Pancreas (tissue), 10 donors: ENCODE data around the gene AGBL1. TPM values are rescaled to one million over a fixed set of nuclear protein-coding genes. Genes with fewer than 3 reads are reported as not detected.
A peak's percentile ranks its signal among the peaks of the same experiment; 100 is the strongest.

Experiments used
- ATAC-seq, 4 donors: fragments of 200-7000 bp; cut with Tn5 transposase; one replicate each; pipeline versions ENCODE4 v1.8.0 to v1.9.1; 2020; ENCODE audit warnings: mild to moderate bottlenecking in 4 of 4, moderate library complexity in 4 of 4
- DNase-seq, 6 donors: peaks; one replicate each; pipeline ENCODE4 v3.0.0-alpha.2; 2020
- FAIRE-seq: peaks from 2 replicates; lab custom pipeline; 2012; peaks lifted over from hg19 to GRCh38; lab: Jason Lieb, UNC
- H3K27ac ChIP-seq, 4 donors: fragments of 200-600 bp; sonication (generic); 1 replicate in 3 of 4; 2 replicates in 1 of 4; pipeline versions ENCODE4 v1.5.0 to v1.8.0; 2020
- H3K27me3 ChIP-seq, 4 donors: fragments of 200-600 bp; one replicate each; pipeline ENCODE4 v1.8.0; 2021
- H3K36me3 ChIP-seq, 3 donors: fragments of 200-600 bp; sonication (generic) in 1 of 3; one replicate each; pipeline versions ENCODE4 v1.5.0 to v1.8.0; 2020 to 2021
- H3K4me1 ChIP-seq, 3 donors: fragments of 200-600 bp; one replicate each; pipeline ENCODE4 v1.8.0; 2021
- H3K4me3 ChIP-seq, 4 donors: fragments of 200-600 bp; sonication (generic) in 2 of 4; one replicate each; pipeline versions ENCODE4 v1.5.0 to v1.8.0; 2020 to 2021
- H3K9me3 ChIP-seq, 4 donors: fragments of 200-600 bp; one replicate each; pipeline ENCODE4 v1.8.0; 2021
- CTCF ChIP-seq, 4 donors: fragments of 200-600 bp; sonication (generic) in 3 of 4; IDR thresholded peaks; one replicate each; pipeline versions ENCODE4 v1.5.0 to v1.8.0; 2021; ENCODE audit warnings: antibody characterized with exemption in 4 of 4
- WGBS, 2 donors: extraction: QIAGEN DNeasy Blood & Tissue Kit; methylation state at CpG; one replicate each; pipeline ENCODE4 v1.1.7; 2013; 5-methylcytosine and 5-hydroxymethylcytosine counted together
- intact Hi-C, 3 donors: fragments of 100-400 bp; cut with DNase I; formaldehyde crosslinking; loops; one replicate each; pipeline versions ENCODE4 v1.11.1 to v1.14.2; 2022
- polyA plus RNA-seq, 2 donors: library from polyadenylated mRNA; stranded (reverse); fragments of 200-250 nt; gene quantifications; one replicate each; pipeline ENCODE4 v1.2.3, GENCODE V29; 2013
- total RNA-seq, 6 donors: library from RNA; stranded (reverse); fragmentation: NEBNext Ultra II Directional in 4 of 6; extraction: Animal tissue kit (Norgen Biotek cat#: 25700) in 4 of 6; gene quantifications; one replicate each; pipeline versions ENCODE4 v1.2.1 to v1.2.4, GENCODE V29; 2021 to 2023
- donor health status: healthy with polysubstance abuse.
- donor health status: DM: no; HTN: no; CAD: no; lungs with moderate emphysema.
- donor health status: DM: no; HTN: no; CAD: no.
- donor health status: control.
- donor health status: control.
- donor health status: Bipolar disorder and iron deficiency.
- donor health status: DM: yes; HTN: yes; CAD: no.
- donor health status: DM: no; HTN: no; CAD: no.
- donor health status: DM: no; HTN: no; CAD: no.
- donor health status: DM: yes; HTN: yes; CAD: no.

AGBL1 gene
- total and polyA plus RNA-seq, 8 donors, result under 0.01 to 0.06 (median 0.05) TPM; not detected in 5

DNA sequence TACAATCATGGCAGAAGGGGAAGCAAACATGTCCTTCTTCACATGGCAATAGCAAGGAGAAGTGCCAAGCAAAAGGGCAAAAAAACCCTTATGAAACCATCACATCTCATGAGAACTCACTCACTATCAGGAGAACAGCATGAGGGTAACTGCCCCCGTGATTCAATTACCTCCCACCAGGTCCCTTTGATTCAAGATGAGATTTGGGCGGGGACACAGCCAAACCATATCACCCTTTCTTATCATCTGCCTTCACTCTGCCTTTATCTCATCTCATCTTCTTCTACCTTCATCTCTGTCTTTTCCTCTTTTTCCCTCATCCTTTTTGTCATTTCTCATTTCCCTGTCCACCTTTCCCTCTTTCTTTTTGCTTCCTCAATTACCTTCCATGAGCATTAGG lies 149.6 kb downstream of the AGBL1 start:
- no peak overlapping the region for H3K27ac ChIP-seq
- no peaks in the 10 kb centered on the region for H3K4me1 ChIP-seq
- DNase-seq (no peak), FAIRE-seq (no peak), ATAC-seq (no peak)
- peaks cover 0 to 6% (median 0%) of the 10 kb centered on the region in 4 donors for H3K27me3 ChIP-seq
- intact Hi-C loops, result no loop called here
- no peak overlapping the region for H3K4me3 ChIP-seq
- H3K36me3 ChIP-seq, result no peaks in the 10 kb centered on the region
- H3K9me3 ChIP-seq, result no peaks in the 10 kb centered on the region
- 41 to 46% methylated on average over 2 of the region's 2 CpGs for WGBS, 2 donors
- TF ChIP-seq CTCF (IDR thresholded peaks at IDR 0.05), result no peak

GRCh38 chr15:86229936-86230335 lies 150.3 kb downstream of the AGBL1 start:
- ATAC-seq, result no peak

GRCh38 chr15:86231864-86232721 lies 152.4 kb downstream of the AGBL1 start:
- Histone ChIP-seq H3K4me1 (no peaks in the 10 kb centered on the region), H3K9me3 (no peaks in the 10 kb centered on the region), H3K27ac (no peak overlapping the region), H3K36me3 (no peaks in the 10 kb centered on the region), H3K27me3 (peaks cover 0 to 16% (median 0%) of the 10 kb centered on the region in 4 donors), H3K4me3 (no peak overlapping the region)
- TF ChIP-seq CTCF (IDR thresholded peaks at IDR 0.05), result peak; percentile 24 to 50 (median 38)
- ATAC-seq, result peak in 3 of 4 donors; percentile 73 to 79 (median 76)
- peak in 4 of 6 donors; percentile 3 to 58 (median 22) for DNase-seq
- 3 to 4% methylated on average over 19 of the region's 19 CpGs for WGBS, 2 donors
- no peak for FAIRE-seq
- intact Hi-C loops, result no loop called here

More at GRCh38 chr15:86229936-86230335, 150.3 kb downstream of the AGBL1 start:
- Histone ChIP-seq H3K4me3 (no peak overlapping the region), H3K9me3 (no peaks in the 10 kb centered on the region), H3K36me3 (no peaks in the 10 kb centered on the region), H3K27me3 (peaks cover 0 to 9% (median 0%) of the 10 kb centered on the region in 4 donors), H3K4me1 (no peaks in the 10 kb centered on the region), H3K27ac (no peak overlapping the region)
- no peak for TF ChIP-seq CTCF (IDR thresholded peaks at IDR 0.05)
- intact Hi-C loops, result no loop called here
- WGBS, 2 donors, result 19 to 26% methylated on average over 6 of the region's 6 CpGs
- FAIRE-seq, result no peak
- no peak for DNase-seq

GRCh38 chr15:86235667-86236066 lies 156.0 kb downstream of the AGBL1 start:
- Histone ChIP-seq H3K4me1 (no peaks in the 10 kb centered on the region), H3K27ac (no peak overlapping the region), H3K4me3 (no peak overlapping the region), H3K36me3 (no peaks in the 10 kb centered on the region), H3K9me3 (no peaks in the 10 kb centered on the region), H3K27me3 (peaks cover 0 to 12% (median 0%) of the 10 kb centered on the region in 4 donors)
- FAIRE-seq, result no peak
- TF ChIP-seq CTCF (IDR thresholded peaks at IDR 0.05), result no peak
- DNase-seq, result no peak
- no peak for ATAC-seq
- intact Hi-C loops, result no loop called here
- 42 to 58% methylated on average over 3 of the region's 3 CpGs for WGBS, 2 donors
